HG02678 (cell line): ENCODE results near the gene ANXA7.
A peak's percentile ranks its signal among the peaks of the same experiment; 100 is the strongest.
"Not testable (repeated sequence)": the region's sequence is repeated elsewhere in the genome, so short reads cannot be mapped to it uniquely, and the experiment has no call there.

ENCODE experiments used
- ATAC-seq: cut with Tn5 transposase; IDR thresholded peaks from one replicate; pipeline ENCODE4 v1.9.1; 2021; ENCODE audit warnings: mild to moderate bottlenecking, moderate library complexity; ENCODE audit not compliant: unreplicated experiment

The ANXA7 gene

GRCh38 chr10:73408978-73409521 lies 4.8 kb downstream of the ANXA7 start:
- ATAC-seq = no peak

- no peak for ATAC-seq
Observed at GRCh38 chr10:73408061-73408460, 5.8 kb downstream of the ANXA7 start.

- ATAC-seq = no peak
Observed at GRCh38 chr10:73407495-73407894, 6.4 kb downstream of the ANXA7 start.

GRCh38 chr10:73406846-73407245 lies 7.0 kb downstream of the ANXA7 start:
- no peak for ATAC-seq

- ATAC-seq = no peak
Observed at GRCh38 chr10:73405556-73405955, 8.3 kb downstream of the ANXA7 start.

- no peak for ATAC-seq
Observed at GRCh38 chr10:73404690-73405089, 9.2 kb downstream of the ANXA7 start.

GRCh38 chr10:73401636-73402035 lies 12.2 kb downstream of the ANXA7 start:
- no peak for ATAC-seq

- no peak for ATAC-seq
Observed at GRCh38 chr10:73399063-73399462, 14.8 kb downstream of the ANXA7 start.

GRCh38 chr10:73398024-73398423 lies 15.8 kb downstream of the ANXA7 start:
- no peak for ATAC-seq

GRCh38 chr10:73394325-73394724 lies 19.5 kb downstream of the ANXA7 start:
- not testable (repeated sequence) for ATAC-seq

GRCh38 chr10:73388228-73388627 lies 25.6 kb downstream of the ANXA7 start:
- ATAC-seq = no peak

GRCh38 chr10:73386583-73386982 lies 27.3 kb downstream of the ANXA7 start:
- no peak for ATAC-seq

- ATAC-seq = no peak
Observed at GRCh38 chr10:73379064-73379748, 34.7 kb downstream of the ANXA7 start.

- ATAC-seq = no peak
Observed at GRCh38 chr10:73376679-73377078, 37.2 kb downstream of the ANXA7 start.

- ATAC-seq = no peak
Observed at GRCh38 chr10:73368238-73368637, 45.6 kb downstream of the ANXA7 start.

- ATAC-seq = no peak
Observed at GRCh38 chr10:73366381-73367298, 47.2 kb downstream of the ANXA7 start.

GRCh38 chr10:73364964-73365363 lies 48.9 kb downstream of the ANXA7 start:
- no peak for ATAC-seq

GRCh38 chr10:73359492-73359891 lies 54.4 kb downstream of the ANXA7 start:
- ATAC-seq = no peak

GRCh38 chr10:73358331-73359279 lies 55.3 kb downstream of the ANXA7 start, which contains the start of gene CFAP70:
Gene CFAP70 (minus strand): TSS chr10:73358864. CDS start chr10:73354796, 4,068 bp downstream.
- ATAC-seq = peak; percentile 93

- no peak for ATAC-seq
Observed at GRCh38 chr10:73357821-73358220, 56.0 kb downstream of the ANXA7 start.

- no peak for ATAC-seq
Observed at GRCh38 chr10:73357166-73357565, 56.7 kb downstream of the ANXA7 start.
